Fibroblast of lung (primary cell): ENCODE measurements around the gene CD46.

ENCODE experiments used
- EZH2 ChIP-seq: IDR thresholded peaks from 2 replicates; pipeline ENCODE4 v1.5.1; 2012; ENCODE audit warnings: low read length, control low read depth, mild to moderate bottlenecking; ENCODE audit errors: missing control alignments
- TF ChIP-seq, protein P1 (sequence below), 2 donors: IDR thresholded peaks in 1 of 2; conservative IDR thresholded peaks in 1 of 2; 1 replicate in 1 of 2; 2 replicates in 1 of 2; pipeline ENCODE4 v1.5.1; 2011 to 2012; ENCODE audit warnings: low read length in 2 of 2, control low read depth in 1 of 2, inconsistent platforms in 1 of 2, low read depth in 1 of 2, mild to moderate bottlenecking in 1 of 2

DNA sequence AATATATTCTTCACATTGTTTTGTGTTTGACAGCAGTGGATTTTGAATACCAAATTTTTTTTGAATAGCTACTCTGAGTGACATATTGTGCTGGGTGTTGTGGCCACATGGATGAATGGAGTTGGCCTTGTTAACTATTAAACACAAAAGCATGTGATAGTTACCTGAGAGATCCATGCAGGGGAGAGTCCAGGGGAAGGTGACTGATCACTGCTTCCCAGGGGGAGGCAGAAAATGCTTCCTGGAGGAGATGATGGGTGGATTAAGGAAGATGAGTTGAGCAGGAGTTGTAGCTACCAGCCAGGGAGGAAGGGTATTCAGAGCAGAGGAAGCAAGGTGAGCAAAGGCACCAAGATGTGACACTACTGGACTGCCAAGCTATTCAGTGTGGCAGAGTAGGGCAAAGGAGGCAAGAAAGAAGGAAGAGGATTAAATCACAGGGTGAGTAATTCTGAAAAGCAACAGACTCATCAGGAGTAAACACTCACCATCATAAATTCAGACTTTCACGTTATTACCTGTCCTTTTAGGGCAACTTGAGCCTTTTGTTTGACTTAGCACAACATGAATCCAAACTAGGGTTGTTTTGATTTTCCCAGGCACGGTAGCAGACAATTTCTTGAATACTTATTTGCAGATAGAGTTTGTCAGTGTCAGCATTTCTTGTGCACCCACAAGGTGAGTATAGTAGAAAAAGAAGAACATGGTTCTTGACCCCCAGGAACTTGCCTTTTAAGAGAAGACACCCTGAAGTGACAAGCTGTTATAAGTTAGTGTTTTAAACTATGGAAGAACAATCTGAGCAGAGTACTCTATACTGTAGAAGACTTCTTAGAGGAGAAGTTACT is 4.2 kb downstream of the CD46 start:
- TF ChIP-seq, protein P1, sequence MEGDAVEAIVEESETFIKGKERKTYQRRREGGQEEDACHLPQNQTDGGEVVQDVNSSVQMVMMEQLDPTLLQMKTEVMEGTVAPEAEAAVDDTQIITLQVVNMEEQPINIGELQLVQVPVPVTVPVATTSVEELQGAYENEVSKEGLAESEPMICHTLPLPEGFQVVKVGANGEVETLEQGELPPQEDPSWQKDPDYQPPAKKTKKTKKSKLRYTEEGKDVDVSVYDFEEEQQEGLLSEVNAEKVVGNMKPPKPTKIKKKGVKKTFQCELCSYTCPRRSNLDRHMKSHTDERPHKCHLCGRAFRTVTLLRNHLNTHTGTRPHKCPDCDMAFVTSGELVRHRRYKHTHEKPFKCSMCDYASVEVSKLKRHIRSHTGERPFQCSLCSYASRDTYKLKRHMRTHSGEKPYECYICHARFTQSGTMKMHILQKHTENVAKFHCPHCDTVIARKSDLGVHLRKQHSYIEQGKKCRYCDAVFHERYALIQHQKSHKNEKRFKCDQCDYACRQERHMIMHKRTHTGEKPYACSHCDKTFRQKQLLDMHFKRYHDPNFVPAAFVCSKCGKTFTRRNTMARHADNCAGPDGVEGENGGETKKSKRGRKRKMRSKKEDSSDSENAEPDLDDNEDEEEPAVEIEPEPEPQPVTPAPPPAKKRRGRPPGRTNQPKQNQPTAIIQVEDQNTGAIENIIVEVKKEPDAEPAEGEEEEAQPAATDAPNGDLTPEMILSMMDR (conservative IDR thresholded peaks at IDR 0.05 in 1 of 2, IDR thresholded peaks at IDR 0.05 in 1 of 2; ENCODE audit: low read depth in 1 of 2, low read length in 2 of 2): no peak
- TF ChIP-seq EZH2: no peak
